Measurements from ENCODE around the gene ICE1. TPM values are rescaled to one million over a fixed set of nuclear protein-coding genes. Genes with fewer than 3 reads are reported as not detected.

Gene ICE1
- total RNA-seq, 4 donors from 2014 or later, result 8.1 to 27.1 (median 17.5) TPM

GRCh38 chr5:5432020-5432707 is 9.7 kb downstream of the ICE1 start:
- peaks cover 0 to 55% (median 3%) of the 10 kb centered on the region in 3 donors for H3K4me1 ChIP-seq
- DNase-seq, result no peak
- 68% methylated on average over 4 of the region's 4 CpGs for WGBS, 2 donors

GRCh38 chr5:5436203-5436760 is 13.8 kb downstream of the ICE1 start:
- intact Hi-C loops (cut with DNase I), result no loop called here
- no peak overlapping the region for H3K27ac ChIP-seq
- H3K4me1 ChIP-seq, result peaks cover 0 to 30% (median 3%) of the 10 kb centered on the region in 3 donors
- TF ChIP-seq CTCF (IDR thresholded peaks at IDR 0.05) (no peak), POLR2A (IDR thresholded peaks at IDR 0.05) (no peak)
- no peak for DNase-seq
- no peaks in the 10 kb centered on the region for H3K9me3 ChIP-seq
- H3K36me3 ChIP-seq, result peaks cover 0 to 32% (median 5%) of the 10 kb centered on the region in 3 donors
- H3K27me3 ChIP-seq, result no peaks in the 10 kb centered on the region
- WGBS, 2 donors, result 38 to 51% methylated on average over 4 of the region's 4 CpGs
- no peak overlapping the region for H3K4me3 ChIP-seq

More at GRCh38 chr5:5432020-5432707, 9.7 kb downstream of the ICE1 start:
- Histone ChIP-seq H3K9me3 (no peaks in the 10 kb centered on the region), H3K4me3 (no peak overlapping the region), H3K27ac (no peak overlapping the region), H3K27me3 (no peaks in the 10 kb centered on the region), H3K36me3 (peaks cover 0 to under 1% (median 0%) of the 10 kb centered on the region in 3 donors)
- no peak for TF ChIP-seq POLR2A (IDR thresholded peaks at IDR 0.05)
- TF ChIP-seq CTCF (IDR thresholded peaks at IDR 0.05), result no peak
- intact Hi-C loops (cut with DNase I), result no loop called here

GRCh38 chr5:5437227-5438172 is 15.0 kb downstream of the ICE1 start:
- H3K27ac ChIP-seq, result no peak overlapping the region
- H3K4me3 ChIP-seq, result no peak overlapping the region
- H3K36me3 ChIP-seq, result peaks cover 0 to 44% (median 5%) of the 10 kb centered on the region in 3 donors
- TF ChIP-seq CTCF (IDR thresholded peaks at IDR 0.05) (no peak), POLR2A (IDR thresholded peaks at IDR 0.05) (no peak)
- H3K9me3 ChIP-seq, result no peaks in the 10 kb centered on the region
- intact Hi-C loops (cut with DNase I), result no loop called here
- no peak for DNase-seq
- WGBS, 2 donors, result 79 to 89% methylated on average over 10 to 11 of the region's 11 CpGs
- no peaks in the 10 kb centered on the region for H3K27me3 ChIP-seq
- H3K4me1 ChIP-seq, result peaks cover 0 to 28% (median 3%) of the 10 kb centered on the region in 3 donors

GRCh38 chr5:5451863-5452262 is 29.4 kb downstream of the ICE1 start:
- intact Hi-C loops (cut with DNase I), result no loop called here
- no peak for TF ChIP-seq POLR2A (IDR thresholded peaks at IDR 0.05)
- TF ChIP-seq CTCF (IDR thresholded peaks at IDR 0.05), result no peak
- H3K9me3 ChIP-seq, result no peaks in the 10 kb centered on the region
- no peaks in the 10 kb centered on the region for H3K4me1 ChIP-seq
- H3K36me3 ChIP-seq, result peaks cover 0 to 98% (median 15%) of the 10 kb centered on the region in 3 donors
- no peak for DNase-seq
- H3K27me3 ChIP-seq, result no peaks in the 10 kb centered on the region
- no peak overlapping the region for H3K27ac ChIP-seq
- no peak overlapping the region for H3K4me3 ChIP-seq
- WGBS, 2 donors, result 86 to 95% methylated on average over 1 of the region's 1 CpG

Data from esophagus squamous epithelium (tissue), 5 donors.